Measurements from ENCODE around the gene ZFPL1. TPM values are rescaled to one million over a fixed set of nuclear protein-coding genes. Genes with fewer than 3 reads are reported as not detected.

Gene ZFPL1
- 25.0 TPM for total RNA-seq
- long read RNA-seq, transcript ZFPL1-201 (8 exons, 1,371 nt), result major isoform, 10 of 18 reads
- long read RNA-seq, partial matches to known transcripts, result 1 of 18 reads
- long read RNA-seq, other reads (novel, unspliced or antisense), result 6 of 18 reads

DNA sequence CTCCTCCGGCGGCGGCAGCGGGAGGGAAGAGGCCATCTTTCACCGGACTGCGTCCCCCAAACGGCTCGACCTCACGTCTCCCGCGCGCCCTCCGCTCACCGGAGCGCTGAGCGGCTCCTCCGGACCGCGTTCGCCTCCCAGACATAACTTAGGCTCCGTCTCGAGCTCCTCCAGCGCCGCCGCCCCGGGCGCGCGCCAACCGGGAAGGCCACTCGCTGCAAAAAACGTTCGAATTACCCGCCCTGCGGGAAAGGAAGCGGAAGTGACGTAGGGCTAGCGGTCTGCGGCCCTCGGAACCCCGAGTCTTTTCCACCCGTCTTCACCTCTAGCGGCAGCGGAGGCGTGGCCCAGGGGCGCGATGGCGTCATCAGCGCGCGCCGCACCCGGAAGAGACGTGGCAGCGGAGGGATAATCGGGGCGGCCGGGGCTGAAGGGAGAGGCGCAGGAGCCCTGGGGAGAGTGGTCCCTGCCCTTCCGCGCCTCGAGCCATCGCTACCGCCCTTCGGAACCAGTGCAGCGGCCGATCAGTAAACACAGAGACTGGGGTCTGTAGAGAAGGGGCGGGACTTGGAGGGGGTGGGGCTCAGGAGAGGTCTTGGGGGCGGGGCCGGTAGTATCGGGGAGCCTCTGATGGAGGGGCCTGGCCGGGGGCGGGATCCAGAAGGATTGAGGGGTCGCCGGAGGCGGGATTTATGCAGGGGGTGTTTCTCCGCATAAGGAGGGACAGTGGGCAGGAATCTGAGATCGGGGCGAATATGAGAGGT lies at the start of gene ZFPL1, which contains the start of gene CDCA5:
Gene ZFPL1 (plus strand): TSS at position 389 of the 764 bp plus-strand sequence. CDS start 477 bp downstream, outside the sequence.
Gene CDCA5 (minus strand): TSS at position 207 of the 764 bp plus-strand sequence. CDS start 62 bp downstream, at position 145.
- intact Hi-C loops (cut with DNase I), result loop anchor here (1.0 to 5.0 kb wide), 3 partner anchors 33 to 57 kb away; partner anchors contain the start of genes SAC3D1, SNX15 and ZNHIT2

DNA sequence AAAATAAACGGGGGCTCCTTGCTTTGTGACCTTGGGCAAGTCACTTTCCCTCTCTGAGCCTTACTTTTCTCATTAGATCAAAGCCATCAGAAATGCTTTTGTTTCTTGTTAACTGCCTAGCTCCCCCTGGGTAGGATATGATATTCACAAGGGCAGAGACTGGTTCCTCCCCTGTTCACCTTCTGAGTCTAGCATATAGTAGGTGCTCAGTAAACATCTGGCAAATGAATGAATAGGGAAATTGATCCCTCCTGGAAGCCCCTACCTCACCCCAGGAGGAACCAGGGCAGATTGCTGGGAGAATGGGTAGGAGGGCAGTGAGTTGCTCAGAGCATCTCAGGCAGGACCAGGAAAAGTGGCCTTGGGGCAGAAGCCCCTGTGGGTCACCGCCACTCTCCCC lies 49.6 kb upstream of the ZFPL1 start:
- no peak for DNase-seq (ENCODE audit: missing footprints)
- ATAC-seq, result no peak
- intact Hi-C loops (cut with DNase I), result no loop called here

More for the DNA sequence above, at the start of gene ZFPL1, which contains the start of gene CDCA5:
- peak; percentile 95 for ATAC-seq
- DNase-seq (ENCODE audit: missing footprints), result peak; percentile 96

GRCh38 chr11:65035579-65035978 lies 48.4 kb upstream of the ZFPL1 start:
- ATAC-seq, result no peak

DNA sequence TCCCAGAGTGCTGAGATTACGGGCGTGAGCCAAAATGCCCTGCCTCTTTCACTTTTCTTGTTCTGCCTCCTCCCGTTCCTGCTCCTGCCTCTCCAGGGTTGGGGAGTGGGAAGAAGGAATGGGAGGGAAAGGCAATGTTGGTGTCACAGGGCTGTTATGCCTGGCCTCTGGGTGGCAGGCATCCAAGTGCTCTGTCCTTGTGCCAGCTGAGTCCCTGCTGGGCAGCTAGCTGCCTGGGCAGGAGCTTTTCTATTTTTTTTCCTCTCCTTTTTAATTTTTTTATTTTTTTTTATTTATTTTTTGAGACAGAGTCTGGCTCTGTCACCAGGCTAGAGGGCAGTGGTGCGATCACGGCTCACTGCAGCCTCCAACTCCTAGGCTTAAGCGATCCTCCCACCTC lies 47.1 kb upstream of the ZFPL1 start:
- intact Hi-C loops (cut with DNase I), result no loop called here
- no peak for ATAC-seq
- peak; percentile 76 for DNase-seq (ENCODE audit: missing footprints)

More at GRCh38 chr11:65035579-65035978, 48.4 kb upstream of the ZFPL1 start:
- intact Hi-C loops (cut with DNase I), result no loop called here
- DNase-seq (ENCODE audit: missing footprints), result peak; percentile 23

DNA sequence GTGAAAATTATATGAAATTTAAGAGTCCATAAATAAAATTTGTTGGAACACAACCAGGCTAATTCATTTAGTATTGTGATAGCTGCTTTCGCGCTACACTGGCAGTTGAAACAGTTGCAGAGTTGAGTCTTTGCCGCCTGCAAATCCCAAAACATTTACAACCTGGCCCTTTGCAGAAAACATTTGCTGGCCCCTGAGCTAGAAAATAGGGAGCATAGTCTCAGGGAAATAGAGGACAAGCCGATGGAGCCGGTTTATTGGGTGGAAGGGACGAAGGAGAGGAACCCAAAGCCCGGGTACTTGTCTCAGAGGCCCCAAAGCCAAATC lies 43.5 kb upstream of the ZFPL1 start:
- DNase-seq (ENCODE audit: missing footprints), result no peak
- ATAC-seq, result no peak
- intact Hi-C loops (cut with DNase I), result loop anchor here (2.0 to 5.0 kb wide), 2 partner anchors 14 to 42 kb away; partner anchors contain the start of genes CDCA5, SNX15 and ZFPL1

GRCh38 chr11:65040847-65041622 lies 43.0 kb upstream of the ZFPL1 start, which contains the start of gene SAC3D1:
Gene SAC3D1, plus strand, starts transcription at chr11:65041210. Its CDS starts 83 bp downstream, at chr11:65041293.
- DNase-seq (ENCODE audit: missing footprints) (peak; percentile 95), ATAC-seq (peak; percentile 95)
- intact Hi-C loops (cut with DNase I), result loop anchor here (2.0 to 5.0 kb wide), 2 partner anchors 14 to 41 kb away; partner anchors contain the start of genes CDCA5, SNX15 and ZFPL1

- intact Hi-C loops (cut with DNase I), result loop anchor here (5.0 kb wide), 1 partner anchor 39 kb away; the partner anchor contains the start of genes CDCA5 and ZFPL1
- no peak for DNase-seq (ENCODE audit: missing footprints)
- ATAC-seq, result no peak
Measured at GRCh38 chr11:65042891-65043290, 41.1 kb upstream of the ZFPL1 start.

- DNase-seq (ENCODE audit: missing footprints) (peak; percentile 65), ATAC-seq (peak; percentile 12)
- intact Hi-C loops (cut with DNase I), result loop anchor here (5.0 kb wide), 1 partner anchor 38 kb away; the partner anchor contains the start of genes CDCA5 and ZFPL1
Measured at GRCh38 chr11:65043881-65044501, 40.0 kb upstream of the ZFPL1 start.

DNA sequence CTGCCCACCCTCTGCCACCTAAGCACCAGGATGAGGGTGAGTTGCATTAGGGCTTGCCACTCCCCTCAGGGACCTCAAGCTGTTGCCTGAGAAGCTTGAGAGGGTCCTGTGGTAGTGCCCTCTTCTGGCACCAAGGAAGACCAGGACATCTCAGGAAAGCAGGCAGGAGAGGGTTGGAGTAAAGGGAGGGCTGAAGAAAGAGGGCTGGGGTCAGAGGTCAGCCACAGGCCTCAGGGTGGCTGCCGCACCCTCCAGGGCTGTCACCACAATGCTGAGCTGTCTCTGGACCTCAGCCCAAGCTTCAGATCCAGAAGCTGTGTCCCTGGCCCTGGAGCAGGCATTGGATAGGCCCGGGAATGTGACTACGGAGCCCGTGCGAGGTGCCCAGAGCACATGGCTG lies 39.0 kb upstream of the ZFPL1 start:
- peak; percentile 14 for DNase-seq (ENCODE audit: missing footprints)
- intact Hi-C loops (cut with DNase I), result no loop called here
- ATAC-seq, result no peak

- DNase-seq (ENCODE audit: missing footprints), result peak; percentile 2
- intact Hi-C loops (cut with DNase I), result no loop called here
- no peak for ATAC-seq
Measured at GRCh38 chr11:65045728-65046127, 38.3 kb upstream of the ZFPL1 start.

- DNase-seq (ENCODE audit: missing footprints) (peak; percentile 74), ATAC-seq (peak; percentile 53)
- intact Hi-C loops (cut with DNase I), result no loop called here
Measured at GRCh38 chr11:65047581-65048422, 36.2 kb upstream of the ZFPL1 start.

DNA sequence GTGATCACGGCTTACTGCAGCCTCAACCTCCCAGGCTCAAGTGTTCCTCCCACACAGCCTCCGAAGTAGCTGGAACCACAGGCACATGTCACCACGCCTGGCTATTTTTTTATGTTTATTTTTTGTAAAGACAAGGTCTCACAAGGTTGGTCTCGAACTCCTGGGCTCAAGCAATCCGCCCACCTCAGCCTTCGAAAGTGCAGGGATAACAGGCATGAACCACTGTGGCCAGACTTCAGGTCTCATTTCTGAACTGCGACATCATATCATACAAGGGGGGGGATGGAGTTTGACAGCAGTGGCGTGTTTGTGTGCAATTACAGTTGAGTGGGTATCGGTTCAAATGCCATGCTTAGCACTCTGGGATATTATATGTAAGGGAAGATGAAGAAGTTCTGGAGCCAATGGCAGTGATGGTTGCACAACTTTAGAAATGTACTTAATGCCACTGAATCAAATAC lies 32.6 kb upstream of the ZFPL1 start:
- intact Hi-C loops (cut with DNase I), result no loop called here
- ATAC-seq, result no peak

DNA sequence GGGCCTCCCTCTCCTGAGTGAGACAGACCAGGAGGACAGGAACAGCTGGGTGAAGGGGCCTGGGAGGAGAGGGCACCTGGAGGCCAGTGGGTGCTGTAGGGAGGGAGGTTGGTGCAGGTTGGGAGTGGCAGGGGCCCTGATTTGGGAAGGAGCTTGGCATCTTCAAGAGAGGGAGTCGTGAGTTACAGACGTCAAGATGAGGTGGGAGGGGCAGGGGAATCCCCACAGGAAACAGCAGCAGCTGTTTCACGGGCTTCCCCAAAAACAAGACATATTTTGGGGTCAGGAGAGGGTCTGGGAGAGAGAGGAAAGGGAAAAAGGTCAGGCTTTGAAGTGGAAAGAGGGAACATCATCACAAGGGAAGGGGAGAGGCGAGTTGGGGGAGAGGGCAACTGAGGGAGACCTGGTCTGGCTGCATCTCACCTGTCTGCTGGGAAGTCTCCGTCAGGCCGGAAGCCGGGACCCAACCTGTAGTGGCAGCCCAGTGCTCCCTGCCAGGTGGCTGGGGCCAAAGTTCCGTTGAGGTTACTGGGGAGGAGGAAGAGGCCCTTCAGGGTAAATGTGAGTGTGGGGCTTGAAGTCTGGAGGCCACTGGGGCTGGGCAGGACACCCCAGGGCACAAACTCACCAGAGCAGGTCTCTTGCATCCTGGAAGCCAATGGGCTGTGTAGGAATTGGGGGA lies 30.1 kb upstream of the ZFPL1 start:
- DNase-seq (ENCODE audit: missing footprints) (peak; percentile 13), ATAC-seq (no peak)
- intact Hi-C loops (cut with DNase I), result no loop called here

More for the DNA sequence above, 32.6 kb upstream of the ZFPL1 start:
- DNase-seq (ENCODE audit: missing footprints), result no peak

GRCh38 chr11:65055538-65055937 lies 28.5 kb upstream of the ZFPL1 start:
- intact Hi-C loops (cut with DNase I), result no loop called here
- ATAC-seq (no peak), DNase-seq (ENCODE audit: missing footprints) (no peak)

- DNase-seq (ENCODE audit: missing footprints) (peak; percentile 37), ATAC-seq (no peak)
- intact Hi-C loops (cut with DNase I), result no loop called here
Measured at GRCh38 chr11:65056999-65057398, 27.0 kb upstream of the ZFPL1 start.

GRCh38 chr11:65057526-65057925 lies 26.5 kb upstream of the ZFPL1 start:
- peak; percentile 45 for DNase-seq (ENCODE audit: missing footprints)
- intact Hi-C loops (cut with DNase I), result no loop called here

GRCh38 chr11:65058012-65058411 lies 26.0 kb upstream of the ZFPL1 start:
- intact Hi-C loops (cut with DNase I), result no loop called here
- DNase-seq (ENCODE audit: missing footprints) (no peak), ATAC-seq (no peak)

More at GRCh38 chr11:65057526-65057925, 26.5 kb upstream of the ZFPL1 start:
- no peak for ATAC-seq
